Measurements from ENCODE around the gene ETFB.

The ETFB gene

DNA sequence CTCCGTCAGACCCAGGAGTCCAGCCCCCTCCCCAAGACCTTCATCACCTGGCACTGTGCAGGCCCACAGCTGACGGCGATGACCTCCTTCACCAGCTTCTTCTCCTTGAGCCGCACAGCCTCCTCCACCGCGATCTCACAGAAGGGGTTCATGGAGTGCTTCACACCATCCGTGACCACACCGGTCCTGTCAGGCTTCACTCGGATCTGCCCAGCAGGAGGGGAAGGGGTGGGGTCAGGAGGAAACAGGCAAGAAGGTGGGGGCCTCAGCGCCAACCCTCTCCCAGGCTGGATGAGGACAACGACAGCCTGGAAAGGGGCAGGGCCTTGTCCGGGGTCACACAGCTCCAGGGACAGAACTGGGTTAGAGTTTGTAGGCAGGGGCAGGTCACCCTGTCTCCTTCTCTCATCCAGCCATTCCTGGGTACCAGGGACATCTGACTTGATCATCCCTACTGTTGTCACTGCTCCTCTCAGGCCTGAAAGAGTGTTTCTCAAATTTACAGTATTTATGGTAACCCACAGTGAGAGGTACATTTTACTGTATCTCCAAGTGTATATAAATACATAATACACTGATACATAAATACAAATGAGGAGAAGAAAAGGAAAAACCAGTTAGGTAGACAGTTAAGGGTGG lies 12.0 kb downstream of the ETFB start:
- no peak overlapping the region for H2AFZ ChIP-seq (ENCODE audit: insufficient read depth, low read length, poor library complexity)
- peaks cover 5% of the 10 kb centered on the region in 2 experiments for H3K4me1 ChIP-seq (ENCODE audit: control insufficient read depth in 1 of 2, insufficient read depth in 2 of 2, low read length in 2 of 2)
- H3K4me3 ChIP-seq (ENCODE audit: low read depth, low read length), result no peak overlapping the region
- H2BK5ac ChIP-seq (ENCODE audit: low read depth, low read length, poor library complexity), result no peak overlapping the region
- no CpG with 5 or more reads among the region's 12 CpGs for WGBS (ENCODE audit: extremely low coverage, insufficient coverage, insufficient read length)
- no peak overlapping the region for H4K8ac ChIP-seq (ENCODE audit: low read depth, low read length)
- H3K27ac ChIP-seq (ENCODE audit: low read depth, low read length), result no peak overlapping the region
- no peak overlapping the region for H2BK12ac ChIP-seq (ENCODE audit: low read length)
- H3K27me3 ChIP-seq (ENCODE audit: insufficient read depth, low read length), result no peaks in the 10 kb centered on the region
- H3K4me2 ChIP-seq (ENCODE audit: low read length), result no peak overlapping the region
- peaks cover 2% of the 10 kb centered on the region for H3K79me1 ChIP-seq (ENCODE audit: low read length)
- H3K23ac ChIP-seq (ENCODE audit: low read length), result no peak overlapping the region
- no peak overlapping the region for H3K4ac ChIP-seq (ENCODE audit: low read depth, low read length)
- peak overlapping the region; percentile 0 for H3K18ac ChIP-seq (ENCODE audit: low read length)
- peaks cover 8 to 12% of the 10 kb centered on the region in 2 experiments for H3K36me3 ChIP-seq (ENCODE audit: control insufficient read depth in 1 of 2, insufficient read depth in 2 of 2, low read length in 2 of 2)
- no peak for DNase-seq
- H2BK120ac ChIP-seq (ENCODE audit: insufficient read depth, low read length, poor library complexity), result no peak overlapping the region
- no peak overlapping the region for H3K14ac ChIP-seq (ENCODE audit: low read length)
- H2AK5ac ChIP-seq (ENCODE audit: low read length), result no peak overlapping the region
- H4K12ac ChIP-seq (ENCODE audit: low read depth, low read length), result no peak overlapping the region
- peaks cover 4% of the 10 kb centered on the region for H3K9me3 ChIP-seq (ENCODE audit: insufficient read depth, low read depth, low read length)
- no peak overlapping the region for H3K9ac ChIP-seq (ENCODE audit: low read length)
- H4K91ac ChIP-seq (ENCODE audit: low read depth, low read length), result peak overlapping the region; percentile 22
- no peaks in the 10 kb centered on the region for H3K79me2 ChIP-seq (ENCODE audit: control insufficient read depth, insufficient read depth, low read length, poor library complexity)

- Histone ChIP-seq H3K14ac (ENCODE audit: low read length) (no peak overlapping the region), H4K8ac (ENCODE audit: low read depth, low read length) (no peak overlapping the region), H2BK5ac (ENCODE audit: low read depth, low read length, poor library complexity) (no peak overlapping the region), H3K4me3 (ENCODE audit: low read depth, low read length) (no peak overlapping the region), H2AK5ac (ENCODE audit: low read length) (no peak overlapping the region), H3K27ac (ENCODE audit: low read depth, low read length) (no peak overlapping the region), H3K27me3 (ENCODE audit: insufficient read depth, low read length) (no peaks in the 10 kb centered on the region), H4K12ac (ENCODE audit: low read depth, low read length) (no peak overlapping the region), H2BK120ac (ENCODE audit: insufficient read depth, low read length, poor library complexity) (no peak overlapping the region), H3K4me2 (ENCODE audit: low read length) (no peak overlapping the region), H3K23ac (ENCODE audit: low read length) (no peak overlapping the region), H3K18ac (ENCODE audit: low read length) (no peak overlapping the region), H3K36me3 (ENCODE audit: control insufficient read depth in 1 of 2, insufficient read depth in 2 of 2, low read length in 2 of 2) (peaks cover 8 to 12% of the 10 kb centered on the region in 2 experiments), H3K9ac (ENCODE audit: low read length) (no peak overlapping the region), H3K4me1 (ENCODE audit: control insufficient read depth in 1 of 2, insufficient read depth in 2 of 2, low read length in 2 of 2) (peaks cover 5% of the 10 kb centered on the region in 2 experiments), H4K91ac (ENCODE audit: low read depth, low read length) (no peak overlapping the region), H2BK12ac (ENCODE audit: low read length) (no peak overlapping the region), H3K9me3 (ENCODE audit: insufficient read depth, low read depth, low read length) (peaks cover 2% of the 10 kb centered on the region), H3K4ac (ENCODE audit: low read depth, low read length) (no peak overlapping the region), H3K79me1 (ENCODE audit: low read length) (peaks cover 2% of the 10 kb centered on the region), H2AFZ (ENCODE audit: insufficient read depth, low read length, poor library complexity) (no peak overlapping the region), H3K79me2 (ENCODE audit: control insufficient read depth, insufficient read depth, low read length, poor library complexity) (no peaks in the 10 kb centered on the region)
- no CpG with 5 or more reads among the region's 16 CpGs for whole genome bisulfite sequencing (ENCODE audit: extremely low coverage, insufficient coverage, insufficient read length)
- DNase-seq, result no peak
These were observed 13.3 kb downstream of the ETFB start for GRCh38 chr19:51352783-51353360.

- Histone ChIP-seq H3K9ac (ENCODE audit: low read length) (no peak overlapping the region), H3K4ac (ENCODE audit: low read depth, low read length) (no peak overlapping the region), H3K4me2 (ENCODE audit: low read length) (no peak overlapping the region), H3K4me3 (ENCODE audit: low read depth, low read length) (no peak overlapping the region), H3K36me3 (ENCODE audit: control insufficient read depth in 1 of 2, insufficient read depth in 2 of 2, low read length in 2 of 2) (peaks cover 13 to 18% of the 10 kb centered on the region in 2 experiments), H3K14ac (ENCODE audit: low read length) (no peak overlapping the region), H3K23ac (ENCODE audit: low read length) (no peak overlapping the region), H3K9me3 (ENCODE audit: insufficient read depth, low read depth, low read length) (peaks cover 2% of the 10 kb centered on the region), H4K12ac (ENCODE audit: low read depth, low read length) (no peak overlapping the region), H4K91ac (ENCODE audit: low read depth, low read length) (no peak overlapping the region), H3K27ac (ENCODE audit: low read depth, low read length) (no peak overlapping the region), H2AFZ (ENCODE audit: insufficient read depth, low read length, poor library complexity) (no peak overlapping the region), H3K18ac (ENCODE audit: low read length) (no peak overlapping the region), H2BK5ac (ENCODE audit: low read depth, low read length, poor library complexity) (no peak overlapping the region), H3K79me1 (ENCODE audit: low read length) (peaks cover 2% of the 10 kb centered on the region), H3K27me3 (ENCODE audit: insufficient read depth, low read length) (no peaks in the 10 kb centered on the region), H4K8ac (ENCODE audit: low read depth, low read length) (no peak overlapping the region), H3K79me2 (ENCODE audit: control insufficient read depth, insufficient read depth, low read length, poor library complexity) (no peaks in the 10 kb centered on the region), H2BK120ac (ENCODE audit: insufficient read depth, low read length, poor library complexity) (no peak overlapping the region), H2AK5ac (ENCODE audit: low read length) (no peak overlapping the region), H3K4me1 (ENCODE audit: control insufficient read depth in 1 of 2, insufficient read depth in 2 of 2, low read length in 2 of 2) (peaks cover 5% of the 10 kb centered on the region in 2 experiments), H2BK12ac (ENCODE audit: low read length) (no peak overlapping the region)
- no peak for DNase-seq
- WGBS (ENCODE audit: extremely low coverage, insufficient coverage, insufficient read length), result no CpG with 5 or more reads among the region's 11 CpGs
These were observed 14.8 kb downstream of the ETFB start for GRCh38 chr19:51351266-51351990.

GRCh38 chr19:51347209-51347928 lies 18.8 kb downstream of the ETFB start:
- no peak overlapping the region for H2AK5ac ChIP-seq (ENCODE audit: low read length)
- H2BK120ac ChIP-seq (ENCODE audit: insufficient read depth, low read length, poor library complexity), result no peak overlapping the region
- no peak overlapping the region for H3K4me2 ChIP-seq (ENCODE audit: low read length)
- no peak overlapping the region for H3K23ac ChIP-seq (ENCODE audit: low read length)
- H2AFZ ChIP-seq (ENCODE audit: insufficient read depth, low read length, poor library complexity), result no peak overlapping the region
- H2BK5ac ChIP-seq (ENCODE audit: low read depth, low read length, poor library complexity), result no peak overlapping the region
- H3K36me3 ChIP-seq (ENCODE audit: control insufficient read depth in 1 of 2, insufficient read depth in 2 of 2, low read length in 2 of 2), result peaks cover 22 to 24% of the 10 kb centered on the region in 2 experiments
- no peaks in the 10 kb centered on the region for H3K79me1 ChIP-seq (ENCODE audit: low read length)
- H4K12ac ChIP-seq (ENCODE audit: low read depth, low read length), result no peak overlapping the region
- no peak overlapping the region for H3K4me3 ChIP-seq (ENCODE audit: low read depth, low read length)
- no peak overlapping the region for H3K27ac ChIP-seq (ENCODE audit: low read depth, low read length)
- H3K14ac ChIP-seq (ENCODE audit: low read length), result no peak overlapping the region
- no peak for DNase-seq
- no peaks in the 10 kb centered on the region for H3K79me2 ChIP-seq (ENCODE audit: control insufficient read depth, insufficient read depth, low read length, poor library complexity)
- no peak overlapping the region for H4K91ac ChIP-seq (ENCODE audit: low read depth, low read length)
- H3K9ac ChIP-seq (ENCODE audit: low read length), result no peak overlapping the region
- H3K4ac ChIP-seq (ENCODE audit: low read depth, low read length), result no peak overlapping the region
- WGBS (ENCODE audit: extremely low coverage, insufficient coverage, insufficient read length), result no CpG with 5 or more reads among the region's 10 CpGs
- H2BK12ac ChIP-seq (ENCODE audit: low read length), result no peak overlapping the region
- H3K27me3 ChIP-seq (ENCODE audit: insufficient read depth, low read length), result no peaks in the 10 kb centered on the region
- no peaks in the 10 kb centered on the region for H3K4me1 ChIP-seq (ENCODE audit: control insufficient read depth in 1 of 2, insufficient read depth in 2 of 2, low read length in 2 of 2)
- H3K9me3 ChIP-seq (ENCODE audit: insufficient read depth, low read depth, low read length), result no peaks in the 10 kb centered on the region
- no peak overlapping the region for H4K8ac ChIP-seq (ENCODE audit: low read depth, low read length)
- no peak overlapping the region for H3K18ac ChIP-seq (ENCODE audit: low read length)

Data from trophoblast cell (in vitro differentiated cells and primary cell).